ENCODE data around the gene ANTXR1. TPM values are rescaled to one million over a fixed set of nuclear protein-coding genes. Genes with fewer than 3 reads are reported as not detected.

Gene ANTXR1
- total and polyA plus RNA-seq, 2 experiments from 2014 or later = 128 to 191 TPM

DNA sequence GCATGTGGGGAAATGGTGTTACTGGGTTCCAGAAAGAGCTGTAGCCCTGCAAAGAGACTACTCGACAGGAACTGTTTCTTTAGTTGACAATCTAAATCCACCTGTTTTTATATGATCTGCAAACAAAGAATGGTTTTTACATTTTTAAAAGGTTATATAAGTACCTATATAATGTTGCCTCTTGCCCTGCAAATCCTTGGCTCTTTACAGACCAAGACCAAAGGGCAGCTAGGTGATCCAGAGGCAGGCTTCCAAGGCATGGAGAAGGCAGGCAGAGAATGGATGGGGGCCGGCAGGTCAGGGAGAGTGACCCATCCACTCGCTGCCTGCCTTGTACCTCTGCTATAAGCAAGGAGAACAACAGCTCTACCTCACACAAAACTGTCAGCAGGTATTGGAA, 173.6 kb downstream of the ANTXR1 start:
- no peak overlapping the region; the same call in 1 of the 2 replicates for H3K9ac ChIP-seq
- H3K27ac ChIP-seq = no peak overlapping the region
- no peaks in the 10 kb centered on the region for H4K20me1 ChIP-seq (ENCODE audit: insufficient read depth)
- H3K9me2 ChIP-seq (ENCODE audit: insufficient read depth) = no peaks in the 10 kb centered on the region
- TF ChIP-seq EZH2phosphoT487 (IDR thresholded peaks at IDR 0.05; ENCODE audit: insufficient read depth, low read depth) = no peak
- TF ChIP-seq EZH2 (IDR thresholded peaks at IDR 0.05; ENCODE audit: insufficient read depth, poor library complexity, severe bottlenecking) = no peak
- no peak overlapping the region for H2AFZ ChIP-seq
- in situ Hi-C loops (cut with MboI) = no loop called here
- no peaks in the 10 kb centered on the region for H3K9me3 ChIP-seq (ENCODE audit: low read depth)
- H3K4me1 ChIP-seq (ENCODE audit: insufficient read depth) = peaks cover 47% of the 10 kb centered on the region
- H3F3A ChIP-seq (ENCODE audit: insufficient read depth) = peaks cover 51% of the 10 kb centered on the region
- WGBS, 2 experiments (ENCODE audit: low coverage in 1 of 2, low lambda C conversion rate in 2 of 2, missing lambda C conversion rate in 2 of 2) = 93 to 97% methylated on average over 3 of the region's 3 CpGs
- peaks cover 35% of the 10 kb centered on the region; the same call in 1 of the 2 replicates for H3K36me3 ChIP-seq (ENCODE audit: low read depth)
- no peak for DNase-seq
- H3K4me2 ChIP-seq (ENCODE audit: unreplicated experiment) = no peak overlapping the region
- no peak overlapping the region for H3K4me3 ChIP-seq
- no peaks in the 10 kb centered on the region for H3K79me2 ChIP-seq (ENCODE audit: insufficient read depth)
- H3K27me3 ChIP-seq (replicated peaks; ENCODE audit: insufficient read depth) = no peaks in the 10 kb centered on the region

DNA sequence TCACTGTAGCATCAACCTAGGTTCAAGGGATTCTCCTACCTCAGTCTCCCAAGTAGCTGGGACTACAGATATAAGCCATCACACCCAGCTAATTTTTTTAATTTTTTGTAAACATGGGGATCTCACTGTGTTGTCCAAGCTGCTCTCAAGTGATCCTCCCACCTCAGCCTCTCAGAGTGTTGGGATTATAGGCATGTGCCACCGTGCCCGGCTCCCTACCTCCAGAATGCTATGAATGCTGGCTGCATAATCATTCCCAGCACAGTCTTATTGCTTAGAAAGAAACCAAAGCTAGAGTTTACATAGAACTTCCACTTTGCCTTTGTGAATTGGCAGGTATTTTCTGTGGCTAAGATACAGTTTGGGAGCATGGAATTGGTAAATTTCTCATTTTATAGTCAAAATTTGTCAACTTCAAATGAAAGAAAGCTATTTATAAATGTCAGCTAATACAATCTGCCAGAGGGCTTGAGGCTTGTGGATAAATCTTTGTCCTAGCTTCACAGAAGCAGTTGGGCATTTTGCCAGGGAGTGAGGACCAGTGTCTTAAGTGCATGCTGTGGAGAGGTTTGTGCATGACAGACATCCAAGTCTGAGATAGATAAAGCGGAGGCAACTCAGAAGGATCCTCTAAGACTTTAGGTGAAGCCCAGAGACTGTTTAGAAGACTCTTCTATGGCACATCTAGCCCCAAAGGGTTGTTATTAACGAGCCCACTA, 175.4 kb downstream of the ANTXR1 start:
- no peaks in the 10 kb centered on the region for H3K79me2 ChIP-seq (ENCODE audit: insufficient read depth)
- no peaks in the 10 kb centered on the region for H4K20me1 ChIP-seq (ENCODE audit: insufficient read depth)
- H3K4me2 ChIP-seq (ENCODE audit: unreplicated experiment) = no peak overlapping the region
- no peak overlapping the region for H3K9ac ChIP-seq
- in situ Hi-C loops (cut with MboI) = no loop called here
- no peak for TF ChIP-seq EZH2phosphoT487 (IDR thresholded peaks at IDR 0.05; ENCODE audit: insufficient read depth, low read depth)
- TF ChIP-seq EZH2 (IDR thresholded peaks at IDR 0.05; ENCODE audit: insufficient read depth, poor library complexity, severe bottlenecking) = no peak
- H3K4me3 ChIP-seq = no peak overlapping the region
- H3K9me3 ChIP-seq (ENCODE audit: low read depth) = no peaks in the 10 kb centered on the region
- H2AFZ ChIP-seq = no peak overlapping the region
- no peak for DNase-seq
- peaks cover 58% of the 10 kb centered on the region for H3F3A ChIP-seq (ENCODE audit: insufficient read depth)
- H3K9me2 ChIP-seq (ENCODE audit: insufficient read depth) = no peaks in the 10 kb centered on the region
- no peaks in the 10 kb centered on the region for H3K27me3 ChIP-seq (replicated peaks; ENCODE audit: insufficient read depth)
- peaks cover 63% of the 10 kb centered on the region for H3K4me1 ChIP-seq (ENCODE audit: insufficient read depth)
- H3K36me3 ChIP-seq (ENCODE audit: low read depth) = peaks cover 26% of the 10 kb centered on the region; the same call in 1 of the 2 replicates
- H3K27ac ChIP-seq = no peak overlapping the region
- 99 to 100% methylated on average over 4 of the region's 4 CpGs for WGBS, 2 experiments (ENCODE audit: low coverage in 1 of 2, low lambda C conversion rate in 2 of 2, missing lambda C conversion rate in 2 of 2)

DNA sequence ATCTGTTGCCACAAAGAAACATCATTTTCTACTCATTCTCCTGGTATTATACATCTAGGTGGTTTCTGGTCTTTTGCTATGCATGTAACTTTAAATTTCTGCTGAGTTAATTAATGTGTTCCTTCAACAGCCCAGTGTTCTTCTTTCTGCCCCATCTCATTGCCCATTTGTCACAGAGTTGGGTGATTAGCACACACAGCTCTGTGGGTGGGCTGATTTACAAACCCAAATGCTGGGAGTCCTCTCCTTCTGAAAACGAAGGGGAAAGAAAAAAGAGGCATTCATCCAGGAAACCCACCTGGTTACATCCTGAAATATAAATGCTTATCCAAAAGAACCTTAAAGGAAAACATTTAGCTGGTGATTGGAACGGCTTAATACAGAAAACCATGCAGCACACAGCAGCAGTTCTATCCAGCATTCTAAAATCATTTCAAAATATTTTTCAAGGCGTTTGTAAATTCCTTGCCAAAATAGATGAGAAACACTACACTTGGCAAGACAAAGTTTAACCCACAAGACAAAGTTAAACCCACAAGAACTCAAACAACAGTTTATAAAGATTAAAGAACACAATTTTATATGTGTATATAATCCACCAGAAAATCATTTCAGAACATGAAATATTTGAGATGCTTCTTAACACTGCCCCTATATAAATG, 177.9 kb downstream of the ANTXR1 start:
- WGBS, 2 experiments (ENCODE audit: low coverage in 1 of 2, low lambda C conversion rate in 2 of 2, missing lambda C conversion rate in 2 of 2) = 7 to 18% methylated on average over 3 of the region's 3 CpGs
- peak overlapping the region; percentile 54 for H3K27ac ChIP-seq
- H3K9me3 ChIP-seq (ENCODE audit: low read depth) = no peaks in the 10 kb centered on the region
- H3K36me3 ChIP-seq (ENCODE audit: low read depth) = 0 out of 2 replicates have a peak, but pooled peaks cover 21% of the 10 kb centered on the region
- DNase-seq = peak; percentile 44
- H3K27me3 ChIP-seq (replicated peaks; ENCODE audit: insufficient read depth) = no peaks in the 10 kb centered on the region
- peaks cover 61% of the 10 kb centered on the region for H3F3A ChIP-seq (ENCODE audit: insufficient read depth)
- H3K79me2 ChIP-seq (ENCODE audit: insufficient read depth) = no peaks in the 10 kb centered on the region
- H3K9me2 ChIP-seq (ENCODE audit: insufficient read depth) = no peaks in the 10 kb centered on the region
- H2AFZ ChIP-seq = no peak overlapping the region
- no peaks in the 10 kb centered on the region for H4K20me1 ChIP-seq (ENCODE audit: insufficient read depth)
- peak overlapping the region; percentile 51 for H3K9ac ChIP-seq
- peaks cover 51% of the 10 kb centered on the region for H3K4me1 ChIP-seq (ENCODE audit: insufficient read depth)
- TF ChIP-seq EZH2phosphoT487 (IDR thresholded peaks at IDR 0.05; ENCODE audit: insufficient read depth, low read depth) (no peak), EZH2 (IDR thresholded peaks at IDR 0.05; ENCODE audit: insufficient read depth, poor library complexity, severe bottlenecking) (no peak)
- in situ Hi-C loops (cut with MboI) = no loop called here
- H3K4me3 ChIP-seq = no peak overlapping the region
- peak overlapping the region; percentile 2 for H3K4me2 ChIP-seq (ENCODE audit: unreplicated experiment)

DNA sequence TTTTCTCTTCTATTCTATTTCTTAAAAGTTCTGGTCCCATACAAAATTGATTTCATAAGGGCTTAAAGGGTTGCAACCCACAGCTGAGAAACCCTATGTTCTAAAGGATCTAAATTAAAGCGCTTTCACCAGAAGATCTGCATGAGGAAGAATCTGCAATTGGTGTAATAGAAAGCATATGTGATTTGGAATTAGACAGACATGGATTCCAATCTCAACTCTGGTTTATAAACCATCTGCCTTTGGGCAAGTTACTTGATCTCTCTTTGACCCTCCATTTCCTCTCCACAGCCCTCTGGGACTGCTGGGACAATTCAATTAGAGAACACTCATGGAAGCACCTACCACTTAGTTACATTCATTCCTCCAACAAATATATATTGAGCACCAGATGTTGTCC, 178.7 kb downstream of the ANTXR1 start:
- Histone ChIP-seq H4K20me1 (ENCODE audit: insufficient read depth) (no peaks in the 10 kb centered on the region), H3K9ac (peak overlapping the region; percentile 51; the same call in 1 of the 2 replicates), H3K9me3 (ENCODE audit: low read depth) (no peaks in the 10 kb centered on the region), H3K79me2 (ENCODE audit: insufficient read depth) (no peaks in the 10 kb centered on the region), H3K4me1 (ENCODE audit: insufficient read depth) (peaks cover 49% of the 10 kb centered on the region), H3K36me3 (ENCODE audit: low read depth) (0 out of 2 replicates have a peak, but pooled peaks cover 21% of the 10 kb centered on the region), H3K4me2 (ENCODE audit: unreplicated experiment) (peak overlapping the region; percentile 2), H3K4me3 (no peak overlapping the region), H3K9me2 (ENCODE audit: insufficient read depth) (no peaks in the 10 kb centered on the region), H3F3A (ENCODE audit: insufficient read depth) (peaks cover 60% of the 10 kb centered on the region), H2AFZ (no peak overlapping the region), H3K27ac (peak overlapping the region; percentile 54), H3K27me3 (replicated peaks; ENCODE audit: insufficient read depth) (no peaks in the 10 kb centered on the region)
- 24 to 28% methylated on average over 1 of the region's 1 CpG for WGBS, 2 experiments (ENCODE audit: low coverage in 1 of 2, low lambda C conversion rate in 2 of 2, missing lambda C conversion rate in 2 of 2)
- in situ Hi-C loops (cut with MboI) = no loop called here
- DNase-seq = no peak
- TF ChIP-seq EZH2 (IDR thresholded peaks at IDR 0.05; ENCODE audit: insufficient read depth, poor library complexity, severe bottlenecking) = no peak
- no peak for TF ChIP-seq EZH2phosphoT487 (IDR thresholded peaks at IDR 0.05; ENCODE audit: insufficient read depth, low read depth)
